GM19238 (cell line): Measurements from ENCODE around the gene COL15A1.

Experiments
- DNase-seq: peaks from one replicate; pipeline ENCODE4 v3.0.0; 2011; ENCODE audit warnings: low spot score; ENCODE audit not compliant: insufficient read length

COL15A1 gene

DNA sequence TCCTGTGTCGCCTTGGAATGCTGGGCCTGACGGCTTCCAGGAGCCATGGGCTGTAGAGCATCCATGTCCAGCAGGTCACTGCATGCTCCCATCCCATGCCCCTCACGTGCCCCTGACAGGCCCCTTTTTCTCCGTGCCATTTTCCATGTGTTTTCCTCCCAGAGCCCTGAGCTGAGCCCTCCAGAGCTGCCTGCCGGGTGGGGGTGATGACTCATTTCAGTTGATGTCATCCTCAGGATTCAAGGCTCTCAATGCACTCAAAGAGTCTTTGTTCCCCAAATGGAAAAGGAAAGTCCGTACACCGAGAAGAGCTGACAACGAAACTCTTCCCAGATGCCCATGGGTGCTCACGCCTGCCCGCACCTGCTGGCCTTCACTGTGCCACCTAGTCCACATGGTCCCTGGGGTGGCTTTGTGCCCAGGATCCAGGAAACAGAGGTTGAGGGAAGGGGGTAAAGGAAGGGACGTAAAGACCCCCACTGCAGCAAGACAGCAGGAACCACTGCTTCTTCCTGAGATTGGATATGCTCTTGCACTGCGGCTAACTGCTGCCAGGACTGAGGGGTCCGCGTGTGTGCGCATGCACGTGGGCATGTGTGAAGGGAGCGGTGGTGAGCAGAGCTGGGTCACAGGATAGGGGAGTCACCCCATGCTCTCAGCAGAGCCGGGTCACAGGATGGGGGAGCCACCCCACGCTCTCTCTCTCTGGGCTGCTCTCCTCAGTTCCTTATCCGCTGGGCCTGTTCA, 27.6 kb downstream of the COL15A1 start:
- no peak for DNase-seq

DNA sequence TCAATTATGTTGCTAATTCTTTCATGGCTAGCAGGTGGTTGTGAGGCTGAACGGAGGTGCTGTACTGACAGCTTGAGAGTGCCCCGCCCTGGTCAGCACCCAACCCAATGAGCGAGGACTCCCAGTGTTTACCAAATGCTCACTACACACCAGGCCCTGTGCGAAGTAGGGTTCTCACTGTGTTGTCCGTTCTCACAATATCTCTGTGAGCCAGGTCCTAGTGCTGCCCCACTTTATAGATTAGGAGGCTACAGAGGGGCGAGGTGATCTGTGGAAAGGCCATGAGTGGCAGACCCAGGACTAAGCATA, 28.2 kb downstream of the COL15A1 start:
- DNase-seq, result no peak

- DNase-seq, result no peak
Observed at GRCh38 chr9:98972716-98973115, 29.0 kb downstream of the COL15A1 start.

DNA sequence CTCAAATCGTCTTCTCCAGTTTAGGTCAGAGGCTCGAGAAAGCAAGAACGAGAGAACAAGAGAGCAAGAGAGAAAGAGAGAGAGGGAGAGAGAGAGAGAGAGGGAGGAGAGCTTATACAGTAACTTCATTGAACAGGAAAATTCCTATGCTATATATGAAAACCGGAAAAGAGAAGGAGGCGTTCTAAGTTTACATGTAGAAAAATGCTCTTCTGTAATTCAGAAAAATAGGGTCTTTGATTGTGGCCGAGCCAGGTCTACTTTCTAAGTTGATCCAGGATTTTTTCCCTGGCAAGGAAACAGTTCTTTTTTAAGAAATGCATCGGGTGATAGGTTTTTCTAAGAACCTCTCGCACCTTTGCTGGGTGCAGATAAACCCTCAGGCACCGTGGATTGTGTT, 29.5 kb downstream of the COL15A1 start:
- no peak for DNase-seq

GRCh38 chr9:98973576-98973975, 29.9 kb downstream of the COL15A1 start:
- no peak for DNase-seq

DNA sequence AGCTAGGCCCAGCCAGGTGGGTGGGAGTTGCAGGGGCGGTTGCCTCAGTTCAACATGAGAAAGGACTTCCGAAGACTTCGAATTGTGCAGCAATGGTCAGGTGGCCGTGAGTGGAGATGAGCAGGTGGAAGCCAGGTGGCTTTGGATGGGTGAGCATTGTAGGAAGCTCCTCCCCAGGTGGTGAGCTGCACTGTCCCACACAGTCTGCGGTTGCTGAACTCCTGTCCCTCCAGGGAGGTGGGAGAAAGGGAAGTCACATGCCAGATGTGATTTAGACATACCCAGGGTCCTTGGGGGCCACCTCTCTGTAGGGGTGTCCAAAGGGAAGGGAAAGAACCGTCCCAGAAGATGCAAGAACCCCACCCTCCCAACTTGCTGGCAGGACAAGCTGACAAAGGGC, 30.4 kb downstream of the COL15A1 start:
- no peak for DNase-seq

GRCh38 chr9:98974554-98974953, 30.8 kb downstream of the COL15A1 start:
- no peak for DNase-seq

DNA sequence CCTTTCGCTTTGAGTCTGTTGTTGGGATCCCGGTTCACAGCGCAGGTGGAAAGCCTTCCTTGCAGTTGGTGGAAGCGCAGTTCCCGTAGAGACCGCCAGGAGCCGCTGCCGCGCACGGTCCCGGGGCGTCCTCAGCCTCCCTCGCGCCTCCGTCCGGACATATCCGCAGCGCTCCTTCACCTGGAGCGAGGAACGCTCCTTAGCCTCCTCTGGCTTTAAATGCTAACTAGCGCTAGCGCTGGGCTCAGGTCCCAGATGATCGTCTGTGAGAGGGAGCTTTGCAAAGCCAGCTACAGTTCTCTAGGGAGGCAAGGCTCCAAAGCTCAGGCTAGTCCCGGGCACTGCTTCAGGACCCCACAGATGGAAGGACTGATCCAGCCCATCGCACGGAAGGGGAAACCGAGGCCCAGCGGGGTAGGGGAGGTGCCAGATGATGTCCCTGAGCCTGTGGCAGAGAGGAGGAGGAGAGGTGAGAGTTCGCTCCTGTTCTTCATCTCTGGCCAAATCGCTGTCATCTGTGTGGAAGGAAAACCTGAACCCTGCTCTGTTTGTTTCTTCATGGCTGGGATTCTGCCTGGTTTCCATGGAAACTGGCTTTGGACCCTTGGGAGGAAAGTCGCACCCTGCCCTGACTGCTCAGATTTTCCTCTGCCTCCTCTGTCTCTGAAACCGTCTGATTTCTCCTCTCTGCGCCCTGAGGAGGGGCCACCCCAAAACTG, 31.4 kb downstream of the COL15A1 start:
- peak; percentile 86 for DNase-seq

DNA sequence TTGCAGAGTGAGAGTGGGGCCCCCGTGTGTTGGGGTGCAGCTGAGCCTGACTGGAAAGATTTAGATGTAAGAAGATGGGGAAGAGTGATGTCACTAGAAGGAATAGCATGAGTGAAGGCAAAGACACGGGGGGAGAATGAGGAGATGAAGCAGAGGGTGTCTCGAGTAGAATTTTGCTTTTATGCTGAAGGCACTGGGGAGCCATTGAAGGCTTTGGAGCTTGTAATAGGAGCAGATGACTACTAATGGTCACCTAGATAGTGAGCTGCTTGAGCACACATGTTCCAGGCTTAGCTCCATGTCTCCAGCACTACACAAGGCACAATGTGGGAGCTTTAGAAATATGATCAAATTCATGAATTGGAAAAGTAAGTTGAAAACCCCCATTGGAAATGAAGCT, 32.1 kb downstream of the COL15A1 start:
- no peak for DNase-seq

- DNase-seq, result no peak
Observed at GRCh38 chr9:98977246-98977714, 33.6 kb downstream of the COL15A1 start.

- DNase-seq, result no peak
Observed at GRCh38 chr9:98977813-98978212, 34.1 kb downstream of the COL15A1 start.

DNA sequence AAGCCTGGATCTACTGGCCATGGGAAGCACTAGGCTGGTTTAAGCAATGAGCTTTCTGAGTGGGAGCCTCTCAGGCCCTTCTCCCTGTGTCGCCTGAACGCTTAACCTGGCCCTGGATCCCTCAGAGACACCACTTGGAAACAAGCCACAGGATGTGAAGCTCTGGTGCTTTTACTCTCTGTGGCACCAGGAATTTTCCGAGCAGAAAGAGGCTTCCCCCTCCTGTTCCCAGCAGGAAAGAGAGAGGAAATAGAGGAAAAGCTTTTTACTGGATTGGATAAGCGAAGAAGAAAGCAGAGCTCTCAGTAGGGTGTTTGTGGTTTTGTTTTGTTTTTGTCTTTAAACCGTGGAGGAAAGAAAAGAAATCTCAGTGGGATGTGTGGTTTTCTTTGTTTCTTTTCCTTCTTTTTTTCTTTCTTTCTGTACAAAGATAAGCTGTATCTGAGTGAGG, 34.5 kb downstream of the COL15A1 start:
- no peak for DNase-seq

GRCh38 chr9:98980291-98980690, 36.6 kb downstream of the COL15A1 start:
- no peak for DNase-seq

GRCh38 chr9:98983295-98984268, 39.9 kb downstream of the COL15A1 start:
- no peak for DNase-seq

DNA sequence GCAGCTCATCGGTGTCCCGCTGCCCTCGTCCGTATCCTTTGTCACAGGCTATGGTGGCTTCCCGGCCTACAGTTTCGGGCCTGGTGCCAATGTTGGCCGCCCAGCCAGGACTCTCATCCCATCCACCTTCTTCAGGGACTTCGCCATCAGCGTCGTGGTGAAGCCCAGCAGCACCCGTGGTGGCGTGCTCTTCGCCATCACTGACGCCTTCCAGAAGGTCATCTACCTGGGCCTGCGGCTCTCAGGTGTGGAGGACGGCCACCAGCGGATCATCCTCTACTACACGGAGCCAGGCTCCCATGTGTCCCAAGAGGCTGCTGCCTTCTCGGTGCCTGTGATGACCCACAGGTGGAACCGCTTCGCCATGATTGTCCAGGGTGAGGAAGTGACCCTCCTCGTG, 41.9 kb downstream of the COL15A1 start:
- no peak for DNase-seq

DNA sequence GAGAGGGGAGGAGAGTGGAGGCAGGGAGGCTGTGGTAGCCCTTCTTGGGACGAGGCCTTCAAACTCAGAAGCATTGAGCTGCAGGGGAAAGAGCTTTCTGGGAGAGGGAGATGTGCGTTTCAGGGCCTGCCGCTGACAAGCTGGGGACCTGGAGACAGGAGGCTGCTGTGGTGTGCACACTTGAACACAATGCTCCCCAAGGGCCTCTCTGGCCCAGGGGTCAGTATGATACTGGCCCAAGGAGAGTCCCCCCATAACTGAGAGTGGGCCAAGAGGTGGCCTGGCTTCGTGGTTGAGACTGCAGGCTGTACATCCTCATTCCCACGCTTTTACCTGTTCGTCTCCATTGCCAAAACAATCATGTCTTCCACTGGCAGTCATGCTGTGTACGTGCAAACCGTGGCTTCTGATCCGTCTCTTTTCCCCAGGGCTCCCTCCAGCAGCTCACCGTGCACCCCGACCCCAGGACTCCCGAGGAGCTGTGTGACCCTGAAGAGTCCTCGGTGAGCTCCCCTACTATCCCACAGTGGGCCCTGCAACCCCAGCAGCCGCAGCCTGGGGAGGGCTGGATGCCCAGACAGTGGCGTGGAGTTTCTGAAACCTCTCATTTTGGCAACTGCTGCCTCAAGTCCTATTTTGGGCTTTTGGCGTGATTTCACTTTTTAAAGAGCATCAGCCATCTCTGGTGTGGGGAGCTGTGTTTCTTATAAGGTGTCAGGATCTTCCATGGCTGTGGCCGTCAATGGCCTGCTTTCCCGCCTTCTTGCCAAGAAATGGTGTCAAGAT, 43.4 kb downstream of the COL15A1 start:
- no peak for DNase-seq

DNA sequence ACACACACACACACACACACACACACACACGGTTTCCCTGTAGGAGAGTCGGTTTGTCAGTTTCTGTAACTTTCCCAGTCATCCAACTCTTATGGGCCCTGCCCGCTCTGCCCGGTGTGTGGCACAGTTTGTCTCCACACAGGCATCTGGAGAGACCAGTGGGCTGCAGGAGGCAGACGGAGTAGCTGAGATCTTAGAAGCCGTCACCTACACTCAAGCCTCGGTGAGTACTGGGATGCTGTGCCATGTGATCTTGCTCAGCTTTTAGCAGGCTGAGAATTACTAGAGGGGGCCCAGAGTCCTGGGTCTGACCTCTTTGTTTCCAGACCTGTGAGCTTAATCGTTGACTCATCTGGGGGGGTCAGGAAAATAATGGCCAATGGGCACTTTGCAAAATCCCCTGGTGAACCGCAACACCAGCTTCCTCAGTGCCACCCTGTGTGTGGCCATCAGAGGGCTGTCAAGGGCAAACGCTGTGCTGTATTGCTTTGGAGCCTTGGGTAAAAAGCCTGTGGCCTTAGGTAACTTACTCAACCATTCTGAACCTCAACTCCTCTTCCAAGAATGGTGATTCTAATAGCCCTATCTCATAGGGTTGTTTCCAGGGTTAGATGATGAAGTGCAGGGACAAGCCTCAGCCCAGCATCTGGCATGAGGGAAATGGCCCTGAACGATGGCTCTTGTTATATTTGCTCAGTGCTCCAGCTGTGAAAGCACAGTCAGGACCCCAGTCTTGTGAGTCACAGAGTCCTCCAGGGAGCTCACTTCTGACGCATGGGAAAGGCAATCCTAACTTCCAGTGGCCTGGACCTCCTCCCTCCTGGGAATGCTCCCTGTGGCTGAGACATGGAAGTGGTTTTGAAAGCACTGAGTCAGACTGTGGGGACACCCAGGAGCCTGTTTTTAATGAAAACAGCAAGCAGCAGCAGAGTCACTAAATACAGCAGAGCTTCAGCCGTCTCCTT, 45.6 kb downstream of the COL15A1 start:
- no peak for DNase-seq

GRCh38 chr9:98990181-98990870, 46.6 kb downstream of the COL15A1 start:
- DNase-seq, result no peak
